Ascending aorta (tissue), 2 donors: ENCODE results near the gene PHACTR3. TPM values are rescaled to one million over a fixed set of nuclear protein-coding genes. Genes with fewer than 3 reads are reported as not detected.

Source experiments
- DNase-seq, 2 donors: peaks; one replicate each; pipeline ENCODE4 v3.0.0-alpha.2; 2019; ENCODE audit warnings: low spot score in 2 of 2
- H3K27ac ChIP-seq, 2 donors: fragments of 200-600 bp; sonication (generic); one replicate each; pipeline ENCODE4 v1.5.1; 2016 to 2017; ENCODE audit warnings: mild to moderate bottlenecking in 1 of 2
- H3K27me3 ChIP-seq: fragments of 200-600 bp; sonication (generic); one replicate; pipeline ENCODE4 v1.5.1; 2017
- H3K36me3 ChIP-seq, 2 donors: fragments of 200-600 bp; sonication (generic); one replicate each; pipeline ENCODE4 v1.5.1; 2016
- H3K4me1 ChIP-seq, 2 donors: fragments of 200-600 bp; sonication (generic); one replicate each; pipeline ENCODE4 v1.5.1; 2016 to 2017; ENCODE audit warnings: mild to moderate bottlenecking in 1 of 2
- H3K4me3 ChIP-seq, 2 donors: fragments of 200-600 bp; sonication (generic); one replicate each; pipeline ENCODE4 v1.5.1; 2016 to 2017; ENCODE audit warnings: mild to moderate bottlenecking in 1 of 2
- H3K9me3 ChIP-seq, 2 donors: fragments of 200-600 bp; sonication (generic); one replicate each; pipeline ENCODE4 v1.5.1; 2016
- intact Hi-C: fragments of 100-400 bp; cut with DNase I; formaldehyde crosslinking; loops from one replicate; pipeline ENCODE4 v1.15.1; 2023
- total RNA-seq: library from RNA; depleted of rRNA; stranded (reverse); fragments of >200 nt; gene quantifications from one replicate; pipeline ENCODE4 v1.1.0, GENCODE V29; 2016
- TF ChIP-seq, protein P1 (sequence below), 3 experiments: fragments of 200-600 bp in 2 of 3; fragments of 450-650 bp in 1 of 3; sonication (generic) in 2 of 3; IDR thresholded peaks; one replicate each; pipeline ENCODE4 v1.5.1; 2016 to 2019; ENCODE audit warnings: antibody characterized with exemption in 3 of 3, mild to moderate bottlenecking in 1 of 3, moderate library complexity in 1 of 3

PHACTR3 gene
- total RNA-seq, 1 donor from 2014 or later, result not detected

DNA sequence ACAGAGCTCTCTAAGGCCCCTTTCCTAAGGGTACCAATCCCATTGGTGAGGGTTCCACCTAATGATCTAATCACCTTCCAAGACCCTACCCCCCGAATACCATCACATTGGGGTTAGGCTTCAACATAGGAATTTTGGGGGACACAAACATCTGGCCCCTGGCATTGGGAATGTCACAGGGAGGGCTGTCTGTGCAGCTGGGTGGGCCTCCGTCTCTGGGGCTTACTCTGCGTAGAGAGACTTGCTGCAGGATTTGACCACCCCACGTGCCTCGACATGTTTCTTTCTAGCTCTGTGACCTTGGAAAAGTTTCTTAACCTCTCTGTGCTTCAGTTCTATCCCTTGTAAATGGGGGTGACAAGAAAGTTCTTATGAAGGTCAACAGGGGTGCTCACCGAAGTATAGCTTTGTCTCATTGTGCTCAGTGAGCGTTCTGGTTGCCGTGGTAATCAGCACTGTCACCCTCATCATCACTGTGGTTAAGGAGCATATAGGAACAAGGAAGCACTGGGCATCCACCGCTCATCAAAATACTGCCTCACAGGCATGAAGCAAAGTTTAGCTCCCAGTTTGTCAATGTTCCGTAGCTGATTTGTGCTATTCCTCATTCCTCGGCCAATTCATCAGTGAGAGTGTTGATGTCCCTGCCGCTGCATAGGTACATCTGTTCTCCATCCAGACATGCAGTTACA lies 176.3 kb downstream of the PHACTR3 start:
- no peak for DNase-seq
- no peak overlapping the region for H3K27ac ChIP-seq
- TF ChIP-seq, protein P1, sequence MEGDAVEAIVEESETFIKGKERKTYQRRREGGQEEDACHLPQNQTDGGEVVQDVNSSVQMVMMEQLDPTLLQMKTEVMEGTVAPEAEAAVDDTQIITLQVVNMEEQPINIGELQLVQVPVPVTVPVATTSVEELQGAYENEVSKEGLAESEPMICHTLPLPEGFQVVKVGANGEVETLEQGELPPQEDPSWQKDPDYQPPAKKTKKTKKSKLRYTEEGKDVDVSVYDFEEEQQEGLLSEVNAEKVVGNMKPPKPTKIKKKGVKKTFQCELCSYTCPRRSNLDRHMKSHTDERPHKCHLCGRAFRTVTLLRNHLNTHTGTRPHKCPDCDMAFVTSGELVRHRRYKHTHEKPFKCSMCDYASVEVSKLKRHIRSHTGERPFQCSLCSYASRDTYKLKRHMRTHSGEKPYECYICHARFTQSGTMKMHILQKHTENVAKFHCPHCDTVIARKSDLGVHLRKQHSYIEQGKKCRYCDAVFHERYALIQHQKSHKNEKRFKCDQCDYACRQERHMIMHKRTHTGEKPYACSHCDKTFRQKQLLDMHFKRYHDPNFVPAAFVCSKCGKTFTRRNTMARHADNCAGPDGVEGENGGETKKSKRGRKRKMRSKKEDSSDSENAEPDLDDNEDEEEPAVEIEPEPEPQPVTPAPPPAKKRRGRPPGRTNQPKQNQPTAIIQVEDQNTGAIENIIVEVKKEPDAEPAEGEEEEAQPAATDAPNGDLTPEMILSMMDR (IDR thresholded peaks at IDR 0.05), result no peak

DNA sequence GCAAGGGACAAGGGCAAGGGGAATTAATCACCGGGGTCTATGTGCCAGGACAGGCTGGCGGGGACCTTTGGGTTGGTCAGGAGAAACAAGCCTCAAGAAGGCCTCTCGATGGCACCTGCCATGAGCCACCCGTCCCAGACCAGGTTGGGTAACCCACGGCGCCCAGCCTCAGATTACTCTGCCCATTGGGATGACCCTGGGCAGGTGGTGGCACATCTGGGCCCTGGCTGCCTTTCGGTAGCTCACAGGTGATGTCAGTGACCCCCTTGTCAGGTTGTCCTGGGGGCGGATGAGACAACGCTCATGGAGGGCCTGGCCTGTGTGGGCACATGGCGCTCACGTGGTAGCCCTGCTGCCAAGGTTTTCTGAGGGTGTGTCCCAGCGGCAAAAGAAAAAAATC lies 176.9 kb downstream of the PHACTR3 start:
- TF ChIP-seq, protein P1 (IDR thresholded peaks at IDR 0.05), result no peak
- DNase-seq, result no peak
- Histone ChIP-seq H3K36me3 (no peaks in the 10 kb centered on the region), H3K4me1 (no peaks in the 10 kb centered on the region), H3K27ac (no peak overlapping the region), H3K9me3 (no peaks in the 10 kb centered on the region), H3K4me3 (no peak overlapping the region), H3K27me3 (no peaks in the 10 kb centered on the region)
- intact Hi-C loops, result no loop called here

More for the DNA sequence above, 176.3 kb downstream of the PHACTR3 start:
- no peaks in the 10 kb centered on the region for H3K4me1 ChIP-seq
- no peaks in the 10 kb centered on the region for H3K9me3 ChIP-seq
- no peaks in the 10 kb centered on the region for H3K27me3 ChIP-seq
- no peak overlapping the region for H3K4me3 ChIP-seq
- H3K36me3 ChIP-seq, result no peaks in the 10 kb centered on the region
- intact Hi-C loops, result no loop called here

DNA sequence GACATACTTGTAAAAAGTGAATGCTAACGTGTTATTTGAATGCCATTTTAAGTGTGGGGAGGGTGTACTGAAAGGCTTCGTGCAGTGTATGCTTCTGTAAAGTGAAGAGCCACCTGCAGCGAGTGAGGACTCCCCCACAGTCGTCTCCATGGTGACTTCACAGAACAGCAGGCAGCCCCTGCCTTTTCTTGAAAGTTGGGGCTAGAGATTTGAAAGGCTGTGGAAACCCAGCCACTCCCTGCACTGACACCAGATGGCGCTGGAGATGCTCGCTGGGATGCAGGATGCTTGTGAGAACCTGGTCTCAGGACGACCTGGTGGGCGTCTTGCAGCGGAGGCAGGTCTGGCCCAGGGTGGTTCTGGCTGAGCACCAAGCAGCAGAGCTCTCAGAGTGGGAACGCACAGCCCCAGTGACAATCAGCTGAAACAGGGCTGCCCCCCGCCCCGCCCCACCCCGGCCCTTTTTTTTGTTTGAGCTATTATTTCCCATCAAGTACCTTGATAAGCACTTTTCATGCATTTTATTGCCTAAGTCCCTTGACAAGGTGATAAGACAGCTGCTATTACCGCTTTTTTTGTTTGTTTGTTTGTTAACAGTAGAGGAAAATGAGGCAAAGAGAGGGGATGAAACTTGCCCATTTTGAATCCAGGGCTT lies 178.8 kb downstream of the PHACTR3 start:
- Histone ChIP-seq H3K36me3 (no peaks in the 10 kb centered on the region), H3K27ac (no peak overlapping the region), H3K9me3 (no peaks in the 10 kb centered on the region), H3K4me3 (no peak overlapping the region), H3K4me1 (no peaks in the 10 kb centered on the region), H3K27me3 (no peaks in the 10 kb centered on the region)
- TF ChIP-seq, protein P1 (IDR thresholded peaks at IDR 0.05), result peak in 2 of 3 experiments; percentile 32 to 47
- no peak for DNase-seq
- intact Hi-C loops, result no loop called here

DNA sequence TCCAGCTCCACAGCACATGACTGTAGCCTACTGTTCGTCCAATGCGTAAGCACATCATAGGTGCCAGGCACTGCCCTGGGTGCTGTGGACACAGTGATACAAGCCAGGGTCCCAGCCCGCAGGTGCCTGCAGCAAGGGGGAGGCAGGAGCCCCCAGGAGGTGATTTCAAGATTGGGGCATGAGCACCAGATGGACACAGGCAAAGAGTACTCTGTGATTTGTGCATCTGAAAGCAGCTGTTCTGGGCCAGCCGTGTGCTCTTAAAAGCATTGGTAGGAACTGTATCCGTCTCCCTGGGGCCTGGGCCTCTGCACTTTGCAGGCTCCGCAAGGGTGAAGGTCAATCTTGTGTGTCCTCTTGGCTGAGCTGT lies 179.3 kb downstream of the PHACTR3 start:
- Histone ChIP-seq H3K4me3 (no peak overlapping the region), H3K4me1 (no peaks in the 10 kb centered on the region), H3K9me3 (no peaks in the 10 kb centered on the region), H3K36me3 (no peaks in the 10 kb centered on the region), H3K27me3 (no peaks in the 10 kb centered on the region), H3K27ac (no peak overlapping the region)
- no peak for DNase-seq
- TF ChIP-seq, protein P1 (IDR thresholded peaks at IDR 0.05), result no peak
- intact Hi-C loops, result no loop called here

DNA sequence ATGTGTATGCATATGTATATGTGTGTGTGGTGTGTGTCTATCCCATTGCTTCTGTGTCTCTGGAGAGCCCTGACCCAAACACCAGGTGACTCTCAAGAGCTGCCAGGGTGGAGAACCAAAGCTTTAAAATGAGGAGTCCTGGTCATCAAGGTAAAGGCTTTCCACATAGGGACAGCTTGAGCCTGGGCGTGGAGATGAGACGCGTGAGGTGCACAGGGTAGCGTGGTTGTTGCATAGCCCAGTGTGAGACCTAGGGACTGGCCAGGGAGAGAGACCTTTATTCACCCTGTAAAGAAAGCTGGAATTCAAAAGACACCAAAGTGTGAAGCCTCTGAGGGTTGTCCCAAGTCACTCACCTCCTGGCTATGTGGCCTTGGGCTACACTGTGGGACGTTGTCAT lies 180.0 kb downstream of the PHACTR3 start:
- no peaks in the 10 kb centered on the region for H3K4me1 ChIP-seq
- no peaks in the 10 kb centered on the region for H3K9me3 ChIP-seq
- intact Hi-C loops, result no loop called here
- H3K27ac ChIP-seq, result no peak overlapping the region
- DNase-seq, result no peak
- H3K36me3 ChIP-seq, result no peaks in the 10 kb centered on the region
- no peak overlapping the region for H3K4me3 ChIP-seq
- no peaks in the 10 kb centered on the region for H3K27me3 ChIP-seq
- TF ChIP-seq, protein P1 (IDR thresholded peaks at IDR 0.05), result no peak
